Keratinocyte (primary cell): Measurements from ENCODE around the gene GLIPR1.

Source experiments
- EZH2 ChIP-seq: IDR thresholded peaks from one replicate; pipeline ENCODE4 v1.6.1; 2012; ENCODE audit warnings: inconsistent platforms, mild to moderate bottlenecking, low read length, moderate library complexity
- TF ChIP-seq, protein P1 (sequence below), 3 experiments: IDR thresholded peaks in 1 of 3; conservative IDR thresholded peaks in 1 of 3; optimal IDR thresholded peaks in 1 of 3; 2 replicates in 2 of 3; 3 replicates in 1 of 3; pipeline versions ENCODE3 to v1.5.1; 2011; ENCODE audit warnings: low read length in 3 of 3, mild to moderate bottlenecking in 3 of 3, moderate library complexity in 2 of 3, control low read depth in 1 of 3, inconsistent platforms in 1 of 3; ENCODE audit not compliant: insufficient read depth in 2 of 3; ENCODE audit errors: extremely low read depth in 1 of 3

DNA sequence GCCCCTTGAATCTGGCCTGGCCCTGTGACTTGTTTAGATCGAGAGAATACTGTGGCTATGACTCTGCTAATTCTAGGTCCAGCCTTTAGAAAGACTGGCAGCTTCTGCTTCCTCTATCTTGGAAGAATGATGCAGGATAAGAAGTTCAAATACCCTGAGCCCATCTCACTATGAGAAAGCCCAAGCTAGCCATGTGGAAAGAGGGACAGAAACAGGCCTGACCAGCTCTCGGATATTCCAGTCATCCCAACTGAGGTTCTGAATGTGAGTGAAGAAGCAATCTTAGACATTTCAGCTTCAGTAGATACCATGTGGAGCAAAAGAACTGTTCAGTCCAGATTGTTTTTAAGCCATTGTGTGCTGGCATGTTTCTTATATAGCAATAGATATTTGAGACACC, 48.1 kb downstream of the GLIPR1 start:
- TF ChIP-seq, protein P1, sequence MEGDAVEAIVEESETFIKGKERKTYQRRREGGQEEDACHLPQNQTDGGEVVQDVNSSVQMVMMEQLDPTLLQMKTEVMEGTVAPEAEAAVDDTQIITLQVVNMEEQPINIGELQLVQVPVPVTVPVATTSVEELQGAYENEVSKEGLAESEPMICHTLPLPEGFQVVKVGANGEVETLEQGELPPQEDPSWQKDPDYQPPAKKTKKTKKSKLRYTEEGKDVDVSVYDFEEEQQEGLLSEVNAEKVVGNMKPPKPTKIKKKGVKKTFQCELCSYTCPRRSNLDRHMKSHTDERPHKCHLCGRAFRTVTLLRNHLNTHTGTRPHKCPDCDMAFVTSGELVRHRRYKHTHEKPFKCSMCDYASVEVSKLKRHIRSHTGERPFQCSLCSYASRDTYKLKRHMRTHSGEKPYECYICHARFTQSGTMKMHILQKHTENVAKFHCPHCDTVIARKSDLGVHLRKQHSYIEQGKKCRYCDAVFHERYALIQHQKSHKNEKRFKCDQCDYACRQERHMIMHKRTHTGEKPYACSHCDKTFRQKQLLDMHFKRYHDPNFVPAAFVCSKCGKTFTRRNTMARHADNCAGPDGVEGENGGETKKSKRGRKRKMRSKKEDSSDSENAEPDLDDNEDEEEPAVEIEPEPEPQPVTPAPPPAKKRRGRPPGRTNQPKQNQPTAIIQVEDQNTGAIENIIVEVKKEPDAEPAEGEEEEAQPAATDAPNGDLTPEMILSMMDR (optimal IDR thresholded peaks at IDR 0.05 in 1 of 3, IDR thresholded peaks at IDR 0.05 in 1 of 3, conservative IDR thresholded peaks at IDR 0.05 in 1 of 3; ENCODE audit: extremely low read depth in 1 of 3, insufficient read depth in 2 of 3, low read length in 3 of 3): no peak
- TF ChIP-seq EZH2: no peak
